ENCODE measurements around the gene GUCA1A. TPM values are rescaled to one million over a fixed set of nuclear protein-coding genes. Genes with fewer than 3 reads are reported as not detected.

Gene GUCA1A
- total and polyA plus RNA-seq, 2 of the 4 experiments (the other 2 are of a cell fraction) = 0.18 to 0.32 TPM

GRCh38 chr6:42197555-42198362 lies 24.6 kb downstream of the GUCA1A start:
- Histone ChIP-seq H3K23ac (ENCODE audit: low read depth, low read length) (peak overlapping the region; percentile 61), H3K4me3 (ENCODE audit: insufficient read depth, low read depth, low read length) (no peak overlapping the region), H4K5ac (ENCODE audit: low read depth, low read length) (peak overlapping the region; percentile 46), H3K27ac (ENCODE audit: insufficient read depth, low read length) (peak overlapping the region; percentile 71), H3K36me3 (ENCODE audit: control insufficient read depth, insufficient read depth, low read length) (no peaks in the 10 kb centered on the region), H3K4me2 (ENCODE audit: low read depth, low read length) (peak overlapping the region; percentile 56), H3K9me3 (ENCODE audit: control insufficient read depth, insufficient read depth, low read length) (no peaks in the 10 kb centered on the region), H3K14ac (replicated peaks; ENCODE audit: low read depth, low read length) (peak overlapping the region; percentile 88), H3K56ac (ENCODE audit: extremely low read depth, insufficient read depth, low read length) (peak overlapping the region; percentile 19; the same call in 1 of the 2 replicates), H3K9me1 (ENCODE audit: insufficient read depth, low read length) (peaks cover 25% of the 10 kb centered on the region), H2AK9ac (replicated peaks; ENCODE audit: low read depth, low read length, poor library complexity) (peak overlapping the region; percentile 63), H2BK20ac (ENCODE audit: low read depth, low read length) (peak overlapping the region; percentile 83), H2BK120ac (ENCODE audit: low read depth, low read length) (peak overlapping the region; percentile 92), H2AFZ (replicated peaks; ENCODE audit: low read length, poor library complexity) (peak overlapping the region; percentile 73), H2BK15ac (ENCODE audit: low read depth, low read length) (peak overlapping the region; percentile 98), H4K91ac (ENCODE audit: insufficient read depth, low read depth, low read length) (peak overlapping the region; percentile 86), H4K20me1 (ENCODE audit: insufficient read depth, low read length) (no peaks in the 10 kb centered on the region; the same call in 1 of the 2 replicates), H4K8ac (ENCODE audit: low read depth in 2 of 2, low read length in 2 of 2) (peak overlapping the region; percentile 43 to 91), H3K9ac (ENCODE audit: low read depth, low read length) (peak overlapping the region; percentile 18; the same call in 1 of the 2 replicates), H2BK5ac (ENCODE audit: low read depth, low read length, poor library complexity, severe bottlenecking) (peak overlapping the region; percentile 86), H3K18ac (ENCODE audit: low read depth, low read length) (peak overlapping the region; percentile 78), H3K4ac (ENCODE audit: low read depth, low read length) (peak overlapping the region; percentile 93), H2AK5ac (ENCODE audit: low read depth, low read length) (peak overlapping the region; percentile 96), H3K4me1 (ENCODE audit: control insufficient read depth, insufficient read depth, low read length) (peaks cover 30% of the 10 kb centered on the region), H3K27me3 (ENCODE audit: control insufficient read depth, insufficient read depth, low read length) (no peaks in the 10 kb centered on the region), H3K79me1 (ENCODE audit: low read depth in 1 of 2, low read length in 2 of 2) (peaks cover 0 to 21% of the 10 kb centered on the region in 2 experiments; a peak in 2 of 4 replicates)
- BruUV-seq (replicated peaks) = no TSS peak
- POLR2A ChIA-PET (ENCODE audit: unreplicated experiment) = no interaction called here
- intact Hi-C loops (cut with micrococcal nuclease) (no loop called here), in situ Hi-C loops (cut with MboI; ENCODE audit: low sequenced_read_pairs) (no loop called here), dilution Hi-C loops (cut with HindIII; ENCODE audit: low sequenced_read_pairs, unreplicated experiment) (no loop called here)
- DNase-seq (peak; percentile 90), ATAC-seq (ENCODE audit: low read depth) (peak; percentile 67)
- CTCF ChIA-PET = no interaction called here
- TF ChIP-seq CEBPB (IDR thresholded peaks at IDR 0.05; ENCODE audit: low read depth, low read length) (peak; percentile 72), RCOR1 (IDR thresholded peaks at IDR 0.05; ENCODE audit: insufficient replicate concordance, low read length) (no peak), FOS (IDR thresholded peaks at IDR 0.05; ENCODE audit: low read depth, low read length) (peak; percentile 93), CTCF (conservative IDR thresholded peaks at IDR 0.05; ENCODE audit: low read depth, low read length) (peak; percentile 32; the same call in 1 of the 2 replicates), BHLHE40 (IDR thresholded peaks at IDR 0.05; ENCODE audit: low read depth, low read length) (peak; percentile 76; the same call in 1 of the 2 replicates), MAZ (IDR thresholded peaks at IDR 0.05; ENCODE audit: borderline replicate concordance, low read depth, low read length) (0 out of 2 replicates have a peak, but pooled peaks have one; percentile 42)
- WGBS, 2 experiments (ENCODE audit: extremely low coverage in 2 of 2, insufficient read length in 1 of 2) = 65% methylated on average over 9 of the region's 13 CpGs; no CpG with 5 or more reads in 1 of the 2 experiments

Measured in IMR-90 (cell line).